ENCODE data around the gene LMF1.

LMF1 gene

DNA sequence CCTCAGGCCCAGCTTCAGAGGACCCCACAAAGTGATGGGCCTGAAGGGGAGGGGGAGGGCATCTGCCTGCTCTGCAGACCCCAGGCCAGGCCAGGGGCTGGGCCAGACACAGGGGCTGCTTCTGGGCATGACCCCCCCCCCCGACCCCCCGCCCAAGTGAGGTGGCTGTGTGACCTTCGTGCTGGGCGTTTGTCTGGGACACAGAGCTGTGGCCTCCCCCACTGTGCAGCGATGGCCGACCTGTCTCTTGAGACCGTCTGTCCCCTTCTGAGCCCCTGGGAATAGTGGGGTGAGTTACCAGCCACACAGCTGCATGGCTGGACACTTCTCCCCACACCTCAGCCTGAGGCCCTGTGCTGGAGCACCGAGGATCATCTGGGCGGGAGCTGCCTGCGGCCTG, 135.4 kb downstream of the LMF1 start:
- no peak for DNase-seq (ENCODE audit: extremely low read depth, low read depth)
- TF ChIP-seq, protein P1, sequence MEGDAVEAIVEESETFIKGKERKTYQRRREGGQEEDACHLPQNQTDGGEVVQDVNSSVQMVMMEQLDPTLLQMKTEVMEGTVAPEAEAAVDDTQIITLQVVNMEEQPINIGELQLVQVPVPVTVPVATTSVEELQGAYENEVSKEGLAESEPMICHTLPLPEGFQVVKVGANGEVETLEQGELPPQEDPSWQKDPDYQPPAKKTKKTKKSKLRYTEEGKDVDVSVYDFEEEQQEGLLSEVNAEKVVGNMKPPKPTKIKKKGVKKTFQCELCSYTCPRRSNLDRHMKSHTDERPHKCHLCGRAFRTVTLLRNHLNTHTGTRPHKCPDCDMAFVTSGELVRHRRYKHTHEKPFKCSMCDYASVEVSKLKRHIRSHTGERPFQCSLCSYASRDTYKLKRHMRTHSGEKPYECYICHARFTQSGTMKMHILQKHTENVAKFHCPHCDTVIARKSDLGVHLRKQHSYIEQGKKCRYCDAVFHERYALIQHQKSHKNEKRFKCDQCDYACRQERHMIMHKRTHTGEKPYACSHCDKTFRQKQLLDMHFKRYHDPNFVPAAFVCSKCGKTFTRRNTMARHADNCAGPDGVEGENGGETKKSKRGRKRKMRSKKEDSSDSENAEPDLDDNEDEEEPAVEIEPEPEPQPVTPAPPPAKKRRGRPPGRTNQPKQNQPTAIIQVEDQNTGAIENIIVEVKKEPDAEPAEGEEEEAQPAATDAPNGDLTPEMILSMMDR (IDR thresholded peaks at IDR 0.05; ENCODE audit: low read depth, low read length) = no peak

DNA sequence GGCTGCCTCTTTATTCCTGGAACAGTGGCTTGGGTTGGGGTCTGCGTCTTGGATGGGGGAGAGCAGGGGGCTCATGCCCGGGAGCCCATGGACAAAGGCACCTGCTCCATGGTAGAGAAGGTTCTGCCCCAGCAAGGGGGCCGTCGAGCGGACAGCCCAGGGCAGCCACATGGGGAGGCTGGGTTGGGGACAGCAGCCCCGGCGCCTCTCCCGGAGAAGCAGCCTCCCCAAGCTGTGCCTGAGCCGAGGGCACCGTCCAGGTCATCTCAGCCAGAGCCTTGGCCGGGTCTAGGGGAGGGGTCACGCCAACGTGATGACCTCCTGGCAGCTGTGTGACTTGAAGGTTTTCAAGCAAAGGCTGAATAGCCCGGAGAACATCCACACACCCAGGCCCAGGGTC, 137.4 kb downstream of the LMF1 start:
- DNase-seq (ENCODE audit: extremely low read depth, low read depth) = no peak
- TF ChIP-seq, protein P1 (IDR thresholded peaks at IDR 0.05; ENCODE audit: low read depth, low read length) = no peak

DNA sequence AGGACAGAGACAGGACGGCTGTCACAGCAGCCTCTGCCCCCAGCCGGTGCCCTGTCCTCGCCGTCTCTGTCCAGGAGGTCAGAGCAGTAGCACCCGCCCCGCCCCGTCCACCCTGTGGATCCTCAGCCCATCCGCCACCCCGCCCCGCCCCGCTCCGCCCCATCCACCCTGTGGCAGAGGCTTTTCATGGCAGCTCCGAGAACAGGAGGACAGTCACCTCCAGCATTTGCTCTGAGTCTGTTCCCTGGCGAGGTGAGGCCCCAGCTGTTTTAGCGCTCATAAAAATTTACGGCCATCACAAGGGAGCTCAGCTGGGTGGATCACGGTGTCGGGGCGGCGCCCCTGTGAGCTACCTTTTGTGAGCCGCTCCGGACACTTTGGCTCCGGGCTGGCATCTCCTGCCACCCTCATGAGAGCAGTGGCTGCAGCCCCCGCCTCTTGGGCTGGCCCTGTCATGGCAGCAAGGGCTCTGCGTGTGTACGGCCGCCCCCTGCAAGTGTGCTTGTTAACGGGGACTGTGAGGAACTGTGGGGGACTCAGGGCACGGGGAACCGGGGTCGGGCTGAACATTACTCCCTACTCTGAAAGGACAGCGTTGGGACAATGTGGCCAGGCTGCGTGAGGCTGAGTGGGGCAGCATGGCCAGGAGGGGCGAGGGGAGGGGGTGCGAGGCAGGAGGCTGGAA, 138.0 kb downstream of the LMF1 start:
- no peak for DNase-seq (ENCODE audit: extremely low read depth, low read depth)
- TF ChIP-seq, protein P1 (IDR thresholded peaks at IDR 0.05; ENCODE audit: low read depth, low read length) = no peak

DNA sequence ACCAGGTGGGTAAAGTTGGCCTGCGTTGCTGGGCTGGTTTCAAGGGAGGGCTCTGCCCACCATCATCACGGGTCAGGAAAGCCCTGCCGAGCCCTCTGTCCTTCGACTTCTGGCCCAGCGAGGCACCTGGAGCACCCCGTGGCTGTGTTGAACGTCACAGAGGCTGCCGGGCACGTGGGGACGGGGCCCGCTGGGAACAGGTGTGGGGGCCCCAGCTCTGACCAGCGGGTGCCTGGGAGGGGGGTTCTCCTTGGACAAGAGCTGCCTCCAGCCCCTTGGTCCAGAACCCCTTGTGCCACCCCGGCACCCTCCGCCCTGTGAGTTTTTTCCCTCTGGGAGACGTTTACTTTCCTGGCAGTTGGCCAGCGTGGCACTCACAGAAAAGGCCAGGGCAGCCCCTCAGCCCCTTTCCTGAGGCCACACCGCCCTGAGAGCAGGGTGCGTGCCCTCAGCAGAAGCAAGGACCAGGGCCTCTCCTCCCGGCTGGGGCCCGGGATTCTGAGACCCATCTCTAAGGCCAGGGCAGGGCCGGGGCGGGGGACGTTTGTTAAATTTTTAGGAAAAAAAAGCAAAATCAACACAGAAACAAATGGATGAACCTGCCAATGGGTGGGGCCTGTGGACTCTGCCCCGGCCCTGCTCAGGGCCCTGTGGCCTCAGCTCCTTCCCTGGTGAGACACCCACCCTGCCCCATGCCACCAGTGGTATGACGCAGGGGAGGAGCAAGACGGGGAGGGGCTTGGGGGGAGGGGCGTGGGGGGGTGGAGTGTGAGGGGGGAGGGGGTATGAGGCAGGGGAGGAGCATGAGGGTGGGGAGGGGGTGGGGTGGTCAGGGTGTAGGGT, 139.0 kb downstream of the LMF1 start:
- TF ChIP-seq, protein P1 (IDR thresholded peaks at IDR 0.05; ENCODE audit: low read depth, low read length) = no peak
- DNase-seq (ENCODE audit: extremely low read depth, low read depth) = no peak

DNA sequence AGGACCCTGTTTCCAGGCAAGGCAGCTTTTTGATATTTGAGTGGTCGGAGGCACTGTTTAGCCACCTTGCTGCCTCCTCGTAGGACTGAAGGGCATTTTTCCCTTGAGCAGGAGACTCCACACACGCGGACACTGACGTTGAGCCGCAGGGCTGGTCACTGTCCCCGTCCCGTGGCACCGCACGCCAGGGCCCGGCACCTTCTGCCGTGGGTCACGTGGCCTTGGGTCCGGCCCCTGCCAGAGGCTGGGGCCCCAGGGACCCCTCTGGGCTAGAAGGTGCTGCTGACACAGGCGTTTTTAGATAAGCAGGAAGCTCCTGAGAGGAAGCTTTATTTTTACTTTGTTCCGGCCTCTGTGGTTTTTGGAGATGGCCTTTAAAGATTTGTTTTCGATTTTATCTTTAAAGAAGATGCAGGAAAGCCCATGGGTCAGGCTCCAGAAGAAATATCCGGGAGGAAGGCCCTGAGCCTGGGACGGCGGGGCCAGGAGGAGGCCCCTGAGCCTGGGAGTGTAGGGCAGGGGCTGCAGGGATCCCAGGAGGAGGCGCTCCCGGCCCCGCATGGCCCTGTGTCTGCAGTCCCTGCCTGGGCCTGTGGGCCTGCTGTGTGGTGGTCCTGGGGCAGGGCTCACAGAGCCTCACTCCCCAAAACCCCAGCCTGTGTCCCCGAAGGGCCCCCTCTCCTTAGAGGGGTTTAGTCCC, 139.8 kb downstream of the LMF1 start:
- no peak for DNase-seq (ENCODE audit: extremely low read depth, low read depth)
- TF ChIP-seq, protein P1 (IDR thresholded peaks at IDR 0.05; ENCODE audit: low read depth, low read length) = no peak

DNA sequence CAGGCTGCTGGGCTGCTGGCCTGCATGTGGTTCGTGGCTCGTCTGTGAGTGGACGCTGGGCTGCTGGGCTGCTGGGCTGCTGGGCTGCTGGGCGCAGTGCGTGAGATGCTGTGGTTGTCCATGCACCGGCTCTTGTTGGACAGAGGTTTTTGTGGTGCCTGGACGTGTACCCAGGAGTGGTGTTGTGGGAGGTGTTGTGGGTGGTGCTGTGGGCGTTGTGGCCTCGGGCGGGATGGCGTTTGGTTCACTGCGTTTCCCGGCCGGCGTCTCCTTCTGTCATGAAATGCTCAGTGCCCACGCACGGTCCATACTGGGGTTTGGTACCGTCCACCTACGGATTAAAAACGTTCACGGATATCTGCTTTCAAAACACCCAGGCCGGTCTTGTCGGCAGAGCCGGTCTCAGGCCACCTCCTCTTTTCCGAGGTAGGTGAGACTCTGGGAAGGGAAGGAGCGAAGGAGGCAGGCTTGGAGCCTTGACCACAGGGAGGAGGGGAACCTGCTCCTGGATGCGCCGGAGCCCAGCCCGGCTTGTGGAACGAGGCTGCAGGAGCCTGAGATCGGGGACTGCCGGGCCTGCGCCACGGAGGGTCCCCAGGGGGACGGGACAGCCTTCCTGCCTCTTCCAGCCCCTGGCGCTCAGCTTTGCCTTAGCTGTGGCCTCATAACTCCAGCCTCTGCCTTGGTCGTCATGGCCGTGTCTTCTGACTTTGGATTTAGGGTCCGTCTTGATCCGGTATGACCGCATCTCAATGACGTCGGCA, 140.5 kb downstream of the LMF1 start:
- TF ChIP-seq, protein P1 (IDR thresholded peaks at IDR 0.05; ENCODE audit: low read depth, low read length) = no peak
- DNase-seq (ENCODE audit: extremely low read depth, low read depth) = no peak
